Fibroblast of lung (primary cell): ENCODE measurements around the gene NPTX1. TPM values are rescaled to one million over a fixed set of nuclear protein-coding genes. Genes with fewer than 3 reads are reported as not detected.

ENCODE experiments used
- DNase-seq, 2 donors: peaks; one replicate each; pipeline versions ENCODE4 v3.0.0 to v3.0.0-alpha.2; 2010; ENCODE audit warnings: low read depth in 2 of 2
- H2AFZ ChIP-seq: 2 replicates; pipeline ENCODE4 v1.5.1; 2012; ENCODE audit warnings: low read length, control low read depth, inconsistent platforms
- H3K27ac ChIP-seq: 2 replicates; pipeline ENCODE4 v1.5.1; 2011; ENCODE audit warnings: low read length, control low read depth; ENCODE audit not compliant: insufficient read depth
- H3K27me3 ChIP-seq: 2 replicates; pipeline ENCODE4 v1.5.1; 2011; ENCODE audit warnings: mild to moderate bottlenecking, low read length; ENCODE audit not compliant: control insufficient read depth, insufficient read depth
- H3K36me3 ChIP-seq: 2 replicates; pipeline ENCODE4 v1.5.1; 2011; ENCODE audit warnings: low read length; ENCODE audit not compliant: control insufficient read depth, insufficient read depth
- H3K4me1 ChIP-seq: 2 replicates; pipeline ENCODE4 v1.5.1; 2011; ENCODE audit warnings: low read length; ENCODE audit not compliant: control insufficient read depth, insufficient read depth; ENCODE audit errors: extremely low read depth
- H3K4me2 ChIP-seq: 2 replicates; pipeline ENCODE4 v1.5.1; 2011; ENCODE audit warnings: low read length, control low read depth; ENCODE audit not compliant: insufficient read depth; ENCODE audit errors: extremely low read depth
- H3K4me3 ChIP-seq, 4 experiments: fragments of 200-600 bp in 1 of 4; sonication (generic) in 1 of 4; replicated peaks in 1 of 4; 2 replicates each; pipeline ENCODE4 v1.5.1; 2011 to 2016; ENCODE audit warnings: low read length in 4 of 4, low read depth in 3 of 4, mild to moderate bottlenecking in 3 of 4, control low read depth in 2 of 4, inconsistent platforms in 1 of 4, mixed read lengths in 1 of 4; ENCODE audit not compliant: insufficient read depth in 1 of 4; ENCODE audit errors: control extremely low read depth in 1 of 4
- H3K79me2 ChIP-seq: 2 replicates; pipeline ENCODE4 v1.5.1; 2012; ENCODE audit warnings: mild to moderate bottlenecking, low read length, inconsistent platforms; ENCODE audit not compliant: control insufficient read depth, insufficient read depth
- H3K9ac ChIP-seq: 2 replicates; pipeline ENCODE4 v1.5.1; 2011; ENCODE audit warnings: mild to moderate bottlenecking, low read length, control low read depth; ENCODE audit not compliant: insufficient read depth
- H3K9me3 ChIP-seq: 2 replicates; pipeline ENCODE4 v1.5.1; 2012; ENCODE audit warnings: low read depth, low read length; ENCODE audit not compliant: control insufficient read depth, insufficient read depth
- H4K20me1 ChIP-seq: 2 replicates; pipeline ENCODE4 v1.5.1; 2011; ENCODE audit warnings: low read length; ENCODE audit not compliant: control insufficient read depth, insufficient read depth; ENCODE audit errors: extremely low read depth
- EZH2 ChIP-seq: IDR thresholded peaks from 2 replicates; pipeline ENCODE4 v1.5.1; 2012; ENCODE audit warnings: low read length, control low read depth, mild to moderate bottlenecking; ENCODE audit errors: missing control alignments
- polyA minus RNA-seq: library from RNA; depleted of rRNA, polyadenylated mRNA; stranded (reverse); fragments of >200 nt; gene quantifications from 2 replicates; pipeline ENCODE4 v1.2.3, GENCODE V29; 2011; ENCODE audit warnings: low replicate concordance
- polyA plus RNA-seq, 2 donors: library from polyadenylated mRNA; depleted of rRNA in 1 of 2; stranded (reverse) in 1 of 2; unstranded in 1 of 2; fragments of >200 nt; gene quantifications; 2 replicates each; pipeline ENCODE4 v1.2.1, GENCODE V29; 2011 to 2012; ENCODE audit warnings: missing spikeins in 1 of 2
- total RNA-seq: library from RNA; depleted of rRNA; stranded (reverse); fragments of >200 nt; gene quantifications from 2 replicates; pipeline ENCODE4 v1.2.1, GENCODE V29; 2014
- TF ChIP-seq, protein P1 (sequence below), 2 donors: IDR thresholded peaks in 1 of 2; conservative IDR thresholded peaks in 1 of 2; 1 replicate in 1 of 2; 2 replicates in 1 of 2; pipeline ENCODE4 v1.5.1; 2011 to 2012; ENCODE audit warnings: low read length in 2 of 2, control low read depth in 1 of 2, inconsistent platforms in 1 of 2, low read depth in 1 of 2, mild to moderate bottlenecking in 1 of 2

Gene NPTX1, protein sequence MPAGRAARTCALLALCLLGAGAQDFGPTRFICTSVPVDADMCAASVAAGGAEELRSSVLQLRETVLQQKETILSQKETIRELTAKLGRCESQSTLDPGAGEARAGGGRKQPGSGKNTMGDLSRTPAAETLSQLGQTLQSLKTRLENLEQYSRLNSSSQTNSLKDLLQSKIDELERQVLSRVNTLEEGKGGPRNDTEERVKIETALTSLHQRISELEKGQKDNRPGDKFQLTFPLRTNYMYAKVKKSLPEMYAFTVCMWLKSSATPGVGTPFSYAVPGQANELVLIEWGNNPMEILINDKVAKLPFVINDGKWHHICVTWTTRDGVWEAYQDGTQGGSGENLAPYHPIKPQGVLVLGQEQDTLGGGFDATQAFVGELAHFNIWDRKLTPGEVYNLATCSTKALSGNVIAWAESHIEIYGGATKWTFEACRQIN
- 3.3 and 31.2 TPM in 2 replicates for total RNA-seq
- 14.9 and 86.0 TPM in 2 replicates for polyA plus RNA-seq
- 23.4 and 100 TPM in 2 replicates for polyA plus RNA-seq (2012)
- 37.5 and 184 TPM in 2 replicates for polyA minus RNA-seq

DNA sequence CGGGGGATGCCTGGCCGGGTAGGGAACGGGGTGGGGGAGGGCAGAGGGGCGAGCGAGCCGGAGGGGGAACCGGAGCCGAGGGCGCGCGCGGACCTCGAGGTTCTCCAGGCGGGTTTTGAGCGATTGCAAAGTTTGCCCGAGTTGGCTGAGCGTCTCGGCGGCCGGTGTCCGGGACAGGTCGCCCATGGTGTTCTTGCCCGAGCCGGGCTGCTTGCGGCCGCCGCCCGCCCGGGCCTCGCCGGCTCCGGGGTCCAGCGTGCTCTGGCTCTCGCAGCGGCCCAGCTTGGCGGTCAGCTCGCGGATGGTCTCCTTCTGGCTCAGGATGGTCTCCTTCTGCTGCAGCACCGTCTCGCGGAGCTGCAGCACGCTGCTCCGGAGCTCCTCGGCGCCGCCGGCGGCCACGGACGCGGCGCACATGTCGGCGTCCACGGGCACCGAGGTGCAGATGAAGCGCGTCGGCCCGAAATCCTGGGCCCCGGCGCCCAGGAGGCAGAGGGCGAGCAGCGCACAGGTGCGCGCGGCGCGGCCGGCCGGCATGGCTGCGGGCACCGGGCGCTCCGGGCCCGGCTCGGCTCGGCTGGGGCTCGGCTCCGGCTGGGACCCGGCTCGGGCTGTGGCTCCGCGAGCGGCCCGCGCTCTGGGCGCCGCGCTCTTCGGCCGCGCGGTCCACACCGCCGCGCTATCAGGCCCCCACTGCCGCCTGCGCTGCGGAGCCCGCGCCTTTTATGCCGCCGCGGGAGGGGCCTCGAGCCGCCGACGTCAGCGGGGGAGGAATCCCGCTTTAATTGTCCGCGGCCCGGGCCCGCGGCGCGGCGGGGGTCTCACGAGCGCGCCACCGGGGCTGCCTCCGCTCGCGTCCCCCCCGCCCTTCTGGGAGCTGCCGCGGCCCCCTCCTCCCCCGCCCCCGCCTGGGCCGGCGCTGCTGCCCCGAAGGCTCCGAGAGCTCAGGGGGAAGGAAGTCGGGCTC, at the start of gene NPTX1:
TSS of gene NPTX1 (minus strand) at position 698 of the 967 bp plus-strand sequence. CDS start at position 537, 161 bp downstream.
- H3K27me3 ChIP-seq, result peaks cover 24% of the 10 kb centered on the region
- no peak within 1 kb of the TSS for H2AFZ ChIP-seq
- no peaks in the 10 kb centered on the region for H4K20me1 ChIP-seq
- peaks cover 3% of the 10 kb centered on the region for H3K4me1 ChIP-seq
- H3K36me3 ChIP-seq, result peaks cover 5% of the 10 kb centered on the region
- peak within 1 kb of the TSS; percentile 42 for H3K9ac ChIP-seq
- H3K27ac ChIP-seq, result no peak within 1 kb of the TSS
- H3K79me2 ChIP-seq, result peaks cover 22% of the 10 kb centered on the region
- TF ChIP-seq EZH2, result peak; percentile 56
- TF ChIP-seq, protein P1, sequence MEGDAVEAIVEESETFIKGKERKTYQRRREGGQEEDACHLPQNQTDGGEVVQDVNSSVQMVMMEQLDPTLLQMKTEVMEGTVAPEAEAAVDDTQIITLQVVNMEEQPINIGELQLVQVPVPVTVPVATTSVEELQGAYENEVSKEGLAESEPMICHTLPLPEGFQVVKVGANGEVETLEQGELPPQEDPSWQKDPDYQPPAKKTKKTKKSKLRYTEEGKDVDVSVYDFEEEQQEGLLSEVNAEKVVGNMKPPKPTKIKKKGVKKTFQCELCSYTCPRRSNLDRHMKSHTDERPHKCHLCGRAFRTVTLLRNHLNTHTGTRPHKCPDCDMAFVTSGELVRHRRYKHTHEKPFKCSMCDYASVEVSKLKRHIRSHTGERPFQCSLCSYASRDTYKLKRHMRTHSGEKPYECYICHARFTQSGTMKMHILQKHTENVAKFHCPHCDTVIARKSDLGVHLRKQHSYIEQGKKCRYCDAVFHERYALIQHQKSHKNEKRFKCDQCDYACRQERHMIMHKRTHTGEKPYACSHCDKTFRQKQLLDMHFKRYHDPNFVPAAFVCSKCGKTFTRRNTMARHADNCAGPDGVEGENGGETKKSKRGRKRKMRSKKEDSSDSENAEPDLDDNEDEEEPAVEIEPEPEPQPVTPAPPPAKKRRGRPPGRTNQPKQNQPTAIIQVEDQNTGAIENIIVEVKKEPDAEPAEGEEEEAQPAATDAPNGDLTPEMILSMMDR (conservative IDR thresholded peaks at IDR 0.05 in 1 of 2, IDR thresholded peaks at IDR 0.05 in 1 of 2; ENCODE audit: low read depth in 1 of 2, low read length in 2 of 2), result no peak
- H3K4me3 ChIP-seq, result peak within 1 kb of the TSS in 3 of 4 experiments; percentile 46 to 59 (median 52)
- H3K9me3 ChIP-seq, result no peaks in the 10 kb centered on the region
- peak within 1 kb of the TSS; percentile 87 for H3K4me2 ChIP-seq
- DNase-seq, result no peak

DNA sequence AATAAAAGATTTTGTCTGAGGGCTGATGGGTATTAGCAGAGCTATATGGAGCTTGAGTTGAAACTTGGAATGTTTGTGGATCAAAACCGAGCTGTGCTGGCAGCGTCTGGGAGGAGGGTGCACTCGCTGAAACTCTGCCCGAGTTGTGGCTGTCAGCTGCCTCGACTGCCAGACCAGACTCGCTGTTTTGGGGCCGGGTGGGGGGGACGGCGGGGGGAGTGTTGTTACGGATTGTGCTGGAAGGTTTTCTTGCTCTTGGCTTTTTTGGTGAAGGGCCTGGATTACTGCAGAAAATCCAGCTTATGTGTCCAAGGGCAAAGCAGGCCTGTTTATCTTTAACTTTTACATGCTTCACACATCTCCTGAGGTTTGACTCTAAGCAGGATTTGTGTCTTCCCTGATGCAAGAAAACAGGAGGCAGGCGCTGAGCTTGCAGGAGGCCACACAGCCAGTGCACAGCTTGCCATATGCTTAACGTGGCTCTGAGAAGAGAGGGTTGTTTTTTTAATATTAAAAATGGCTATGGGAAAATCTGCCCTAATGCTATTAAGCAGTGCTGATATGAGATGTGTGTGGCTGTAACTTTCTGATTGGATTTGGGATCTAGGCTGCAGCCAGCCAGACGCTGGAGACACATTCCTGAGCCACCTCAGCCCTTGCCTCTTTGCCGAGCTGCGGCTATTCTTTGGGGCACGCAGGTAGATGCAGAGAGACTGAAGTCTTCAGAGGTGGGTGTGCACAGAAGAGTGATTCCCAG, 47.7 kb upstream of the NPTX1 start:
- H2AFZ ChIP-seq, result no peak overlapping the region
- no peak overlapping the region for H3K27ac ChIP-seq
- H3K4me2 ChIP-seq, result no peak overlapping the region
- H4K20me1 ChIP-seq, result no peaks in the 10 kb centered on the region
- H3K36me3 ChIP-seq, result no peaks in the 10 kb centered on the region
- H3K9ac ChIP-seq, result no peak overlapping the region
- no peak for TF ChIP-seq EZH2
- TF ChIP-seq, protein P1 (conservative IDR thresholded peaks at IDR 0.05 in 1 of 2, IDR thresholded peaks at IDR 0.05 in 1 of 2; ENCODE audit: low read depth in 1 of 2, low read length in 2 of 2), result no peak
- no peaks in the 10 kb centered on the region for H3K9me3 ChIP-seq
- H3K4me3 ChIP-seq, result no peak overlapping the region
- H3K79me2 ChIP-seq, result no peaks in the 10 kb centered on the region
- H3K27me3 ChIP-seq, result peaks cover 5% of the 10 kb centered on the region
- no peak for DNase-seq
- no peaks in the 10 kb centered on the region for H3K4me1 ChIP-seq
